RWPE1 (cell line): Measurements from ENCODE around the gene BANP.
"Not testable (repeated sequence)": the region's sequence is repeated elsewhere in the genome, so short reads cannot be mapped to it uniquely, and the experiment has no call there.

ENCODE experiments used
- CTCF ChIA-PET: fragments of 350-600 bp; sonication (Branson Sonifier 250); formaldehyde crosslinking; extraction: SDS; loops from one replicate; lab custom pipeline; 2021; lab: Yijun Ruan, JAX
- POLR2A ChIA-PET: fragments of 400-600 bp; formaldehyde crosslinking; extraction: SDS; loops from one replicate; lab custom pipeline; 2020; ENCODE audit warnings: antibody characterized with exemption; ENCODE audit not compliant: low non-redundant PET; lab: Yijun Ruan, JAX
- DNase-seq: peaks from one replicate; pipeline ENCODE4 v3.0.0; 2012; ENCODE audit warnings: low spot score
- H3K27ac ChIP-seq: fragments of 450-650 bp; 2 replicates; pipeline ENCODE4 v1.5.1; 2017
- CTCF ChIP-seq: fragments of 450-650 bp; conservative IDR thresholded peaks from 2 replicates; pipeline ENCODE4 v1.5.1; 2017; ENCODE audit warnings: low read depth, mild to moderate bottlenecking

Gene BANP

GRCh38 chr16:88016964-88017363, 65.7 kb downstream of the BANP start:
- H3K27ac ChIP-seq = no peak overlapping the region
- ChIA-PET POLR2A (no interaction called here), CTCF (no interaction called here)
- no peak for TF ChIP-seq CTCF
- no peak for DNase-seq

- DNase-seq = no peak
- ChIA-PET CTCF (no interaction called here), POLR2A (no interaction called here)
- TF ChIP-seq CTCF = no peak
- no peak overlapping the region for H3K27ac ChIP-seq
Observed at GRCh38 chr16:88017587-88018101, 66.4 kb downstream of the BANP start.

GRCh38 chr16:88018382-88018781, 67.1 kb downstream of the BANP start:
- CTCF ChIA-PET, POLR2A ChIA-PET: not testable (repeated sequence)

GRCh38 chr16:88019041-88019820, 68.0 kb downstream of the BANP start:
- CTCF ChIA-PET, H3K27ac ChIP-seq, POLR2A ChIA-PET, DNase-seq: not testable (repeated sequence)

More at GRCh38 chr16:88018382-88018781, 67.1 kb downstream of the BANP start:
- H3K27ac ChIP-seq, DNase-seq: not testable (repeated sequence)

GRCh38 chr16:88019821-88020515, 68.7 kb downstream of the BANP start:
- no peak for TF ChIP-seq CTCF
- no peak for DNase-seq
- ChIA-PET CTCF (no interaction called here), POLR2A (no interaction called here)
- H3K27ac ChIP-seq = no peak overlapping the region

- H3K27ac ChIP-seq = no peak overlapping the region
- no peak for TF ChIP-seq CTCF
- no peak for DNase-seq
- POLR2A ChIA-PET = no interaction called here
- CTCF ChIA-PET = no interaction called here
Observed at GRCh38 chr16:88020516-88020885, 69.3 kb downstream of the BANP start.

- POLR2A ChIA-PET, DNase-seq, CTCF ChIA-PET, H3K27ac ChIP-seq: not testable (repeated sequence)
Observed at GRCh38 chr16:88021041-88021970, 70.1 kb downstream of the BANP start.
